ENCODE results near the gene TMTC2.

DNA sequence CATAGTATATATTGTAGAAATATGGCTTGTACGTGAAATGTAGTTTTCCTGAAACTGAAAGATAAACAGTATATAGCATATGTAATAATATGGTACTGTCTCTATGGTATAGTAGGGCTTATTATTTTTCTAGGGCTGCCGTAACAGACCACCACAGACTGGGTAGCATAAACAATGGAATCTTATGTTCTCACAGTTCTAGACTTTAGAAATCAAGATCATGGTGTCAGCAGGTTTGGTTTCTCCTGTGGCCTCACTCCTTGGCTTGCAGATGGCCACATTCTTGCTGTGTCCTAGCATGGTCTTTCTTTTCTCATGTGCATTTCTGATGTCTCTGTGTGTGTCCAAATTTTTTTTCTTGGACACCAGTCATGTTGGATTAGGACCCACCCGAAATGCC is 155.8 kb downstream of the TMTC2 start:
- no peak for TF ChIP-seq EZH2 (IDR thresholded peaks at IDR 0.05; ENCODE audit: borderline replicate concordance)
- TF ChIP-seq, protein P1, sequence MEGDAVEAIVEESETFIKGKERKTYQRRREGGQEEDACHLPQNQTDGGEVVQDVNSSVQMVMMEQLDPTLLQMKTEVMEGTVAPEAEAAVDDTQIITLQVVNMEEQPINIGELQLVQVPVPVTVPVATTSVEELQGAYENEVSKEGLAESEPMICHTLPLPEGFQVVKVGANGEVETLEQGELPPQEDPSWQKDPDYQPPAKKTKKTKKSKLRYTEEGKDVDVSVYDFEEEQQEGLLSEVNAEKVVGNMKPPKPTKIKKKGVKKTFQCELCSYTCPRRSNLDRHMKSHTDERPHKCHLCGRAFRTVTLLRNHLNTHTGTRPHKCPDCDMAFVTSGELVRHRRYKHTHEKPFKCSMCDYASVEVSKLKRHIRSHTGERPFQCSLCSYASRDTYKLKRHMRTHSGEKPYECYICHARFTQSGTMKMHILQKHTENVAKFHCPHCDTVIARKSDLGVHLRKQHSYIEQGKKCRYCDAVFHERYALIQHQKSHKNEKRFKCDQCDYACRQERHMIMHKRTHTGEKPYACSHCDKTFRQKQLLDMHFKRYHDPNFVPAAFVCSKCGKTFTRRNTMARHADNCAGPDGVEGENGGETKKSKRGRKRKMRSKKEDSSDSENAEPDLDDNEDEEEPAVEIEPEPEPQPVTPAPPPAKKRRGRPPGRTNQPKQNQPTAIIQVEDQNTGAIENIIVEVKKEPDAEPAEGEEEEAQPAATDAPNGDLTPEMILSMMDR (IDR thresholded peaks at IDR 0.05; ENCODE audit: poor library complexity) = no peak
- no peak for TF ChIP-seq EZH2phosphoT487 (IDR thresholded peaks at IDR 0.05; ENCODE audit: low read depth, severe bottlenecking, unreplicated experiment)

All from hepatocyte (in vitro differentiated cells).